ENCODE data around the gene RAPGEF4. TPM values are rescaled to one million over a fixed set of nuclear protein-coding genes. Genes with fewer than 3 reads are reported as not detected.

RAPGEF4 gene
- total and polyA plus RNA-seq, 2 of the 13 experiments (the other 11 are each of a cell fraction or from before 2014, with no cell fraction given), result 0.78 to 0.91 TPM

- H3K4me2 ChIP-seq (ENCODE audit: low read depth, low read length), result no peak overlapping the region
- FAIRE-seq, result no peak
- TF ChIP-seq, protein P1, sequence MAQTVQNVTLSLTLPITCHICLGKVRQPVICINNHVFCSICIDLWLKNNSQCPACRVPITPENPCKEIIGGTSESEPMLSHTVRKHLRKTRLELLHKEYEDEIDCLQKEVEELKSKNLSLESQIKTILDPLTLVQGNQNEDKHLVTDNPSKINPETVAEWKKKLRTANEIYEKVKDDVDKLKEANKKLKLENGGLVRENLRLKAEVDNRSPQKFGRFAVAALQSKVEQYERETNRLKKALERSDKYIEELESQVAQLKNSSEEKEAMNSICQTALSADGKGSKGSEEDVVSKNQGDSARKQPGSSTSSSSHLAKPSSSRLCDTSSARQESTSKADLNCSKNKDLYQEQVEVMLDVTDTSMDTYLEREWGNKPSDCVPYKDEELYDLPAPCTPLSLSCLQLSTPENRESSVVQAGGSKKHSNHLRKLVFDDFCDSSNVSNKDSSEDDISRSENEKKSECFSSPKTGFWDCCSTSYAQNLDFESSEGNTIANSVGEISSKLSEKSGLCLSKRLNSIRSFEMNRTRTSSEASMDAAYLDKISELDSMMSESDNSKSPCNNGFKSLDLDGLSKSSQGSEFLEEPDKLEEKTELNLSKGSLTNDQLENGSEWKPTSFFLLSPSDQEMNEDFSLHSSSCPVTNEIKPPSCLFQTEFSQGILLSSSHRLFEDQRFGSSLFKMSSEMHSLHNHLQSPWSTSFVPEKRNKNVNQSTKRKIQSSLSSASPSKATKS (CRISPR knock-in tag; IDR thresholded peaks at IDR 0.05), result no peak
- no peak for TF ChIP-seq ZNF281 (CRISPR knock-in tag; IDR thresholded peaks at IDR 0.05; ENCODE audit: borderline replicate concordance)
- no peak for TF ChIP-seq E2F5 (CRISPR knock-in tag; conservative IDR thresholded peaks at IDR 0.05)
- no peak for TF ChIP-seq SMC3 (IDR thresholded peaks at IDR 0.05; ENCODE audit: low read length)
- no peak for TF ChIP-seq RFX3 (CRISPR knock-in tag; IDR thresholded peaks at IDR 0.05)
- H3K9ac ChIP-seq (ENCODE audit: insufficient read depth, low read depth, low read length), result no peak overlapping the region
- H3K36me3 ChIP-seq (replicated peaks in 1 of 2; ENCODE audit: control insufficient read depth in 1 of 2, insufficient read depth in 2 of 2, low read length in 2 of 2), result no peaks in the 10 kb centered on the region
- no peak for DNase-seq (ENCODE audit: low spot score)
- intact Hi-C loops (cut with micrococcal nuclease; ENCODE audit: unreplicated experiment) (no loop called here), in situ Hi-C loops (cut with HindIII; ENCODE audit: extremely low pct_ligation_motif_present, low pct_unique_long_range_greater_than_20kb) (no loop called here)
- peaks cover 4% of the 10 kb centered on the region for H3K4me1 ChIP-seq (ENCODE audit: insufficient read depth, low read length)
- no peaks in the 10 kb centered on the region; a peak in 1 of 5 replicates for H3K27me3 ChIP-seq (ENCODE audit: control insufficient read depth in 1 of 2, insufficient read depth in 2 of 2, low read length in 2 of 2)
- 70% methylated on average over 3 of the region's 3 CpGs for WGBS (ENCODE audit: low lambda C conversion rate)
- ChIA-PET POLR2A (no interaction called here), CTCF (ENCODE audit: low intra/inter-chr PET ratio, low total read pairs) (no interaction called here)
- no peak overlapping the region for H3K27ac ChIP-seq (ENCODE audit: extremely low read length, insufficient read depth, low read length)
- no peaks in the 10 kb centered on the region for H4K20me1 ChIP-seq (ENCODE audit: insufficient read depth, low read length)
- BruUV-seq (replicated peaks), result no TSS peak
- no peak for ATAC-seq
- H3K9me3 ChIP-seq (ENCODE audit: low read length), result no peaks in the 10 kb centered on the region
- H2AFZ ChIP-seq (ENCODE audit: low read length), result no peak overlapping the region
- H3K4me3 ChIP-seq (replicated peaks in 1 of 3; ENCODE audit: insufficient read depth in 1 of 3, low read depth in 2 of 3, low read length in 3 of 3), result no peak overlapping the region
- H3K79me2 ChIP-seq (ENCODE audit: insufficient read depth, low read length), result no peaks in the 10 kb centered on the region
Observed at GRCh38 chr2:173033084-173033483, 297.4 kb downstream of the RAPGEF4 start.

Data from HepG2 (cell line).